Stimulated activated CD4-positive, alpha-beta T cell treated with anti-CD3 and anti-CD28 coated beads, Interleukin-12 subunit alpha, Interleukin-12 subunit beta, amount 100 ng/mL, for 48 hours (primary cell): Measurements from ENCODE around the gene BBLN.
"Not testable (repeated sequence)": the region's sequence is repeated elsewhere in the genome, so short reads cannot be mapped to it uniquely, and the experiment has no call there.

Experiments used
- DNase-seq, 3 donors: peaks; one replicate each; pipeline ENCODE4 v3.0.0-alpha.2; 2020; ENCODE audit warnings: low read depth in 2 of 3, low spot score in 1 of 3

The BBLN gene

GRCh38 chr9:128162215-128163026 lies 2.4 kb downstream of the BBLN start:
- no peak for DNase-seq

GRCh38 chr9:128163027-128163515 lies 3.0 kb downstream of the BBLN start:
- DNase-seq, result no peak

GRCh38 chr9:128163523-128164306 lies 3.6 kb downstream of the BBLN start:
- no peak for DNase-seq

- DNase-seq, result no peak
Measured at GRCh38 chr9:128164307-128164885, 4.3 kb downstream of the BBLN start.

- no peak for DNase-seq
Measured at GRCh38 chr9:128166169-128166568, 6.1 kb downstream of the BBLN start.

DNA sequence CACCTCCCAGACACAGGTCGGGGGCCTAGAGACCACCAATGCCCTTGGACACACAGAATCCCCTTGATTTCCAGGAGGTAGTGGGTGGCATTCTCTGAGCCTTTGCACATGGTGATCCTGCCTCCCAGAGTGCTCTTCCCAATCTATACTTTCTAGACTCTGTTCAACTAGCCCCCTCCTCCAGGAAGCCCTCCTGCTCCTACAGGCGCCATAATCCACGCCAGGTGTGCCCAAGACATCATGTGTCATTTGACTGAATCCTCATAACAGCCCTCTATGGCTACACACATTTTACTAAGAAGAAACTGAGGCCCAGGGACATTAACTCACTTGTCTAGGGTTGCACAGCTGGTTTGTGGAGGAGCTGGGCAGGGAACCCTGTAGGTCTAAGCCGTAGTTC lies 7.1 kb downstream of the BBLN start:
- no peak for DNase-seq

DNA sequence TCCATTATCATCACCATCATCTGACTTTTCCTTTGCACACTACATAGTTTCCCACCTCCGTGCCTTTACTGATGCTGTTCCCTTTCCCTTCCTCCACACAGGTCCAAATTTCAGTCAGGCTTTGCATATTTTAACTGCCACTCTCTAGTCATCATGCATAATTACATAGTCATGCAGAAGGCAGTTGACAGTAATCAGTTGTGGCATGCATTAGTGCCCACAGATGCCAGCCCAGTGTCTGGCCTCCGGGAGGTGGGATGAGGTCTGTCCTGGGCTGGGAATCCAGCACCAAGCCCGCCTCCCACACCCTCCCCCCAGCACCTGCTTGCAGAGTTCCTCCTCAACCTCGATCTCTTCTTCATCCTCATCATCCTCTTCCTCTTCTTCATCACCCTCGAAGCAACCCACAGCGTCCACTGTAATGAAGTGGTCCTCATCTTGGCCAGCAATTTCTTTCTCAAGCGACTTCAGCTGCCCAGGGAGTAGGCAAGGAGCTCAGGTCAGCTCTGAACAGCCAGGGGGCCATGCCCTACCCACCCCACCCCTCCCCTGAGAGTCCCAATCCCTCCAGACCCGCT lies 8.8 kb downstream of the BBLN start:
- no peak for DNase-seq

GRCh38 chr9:128169492-128169891 lies 9.4 kb downstream of the BBLN start:
- no peak for DNase-seq

DNA sequence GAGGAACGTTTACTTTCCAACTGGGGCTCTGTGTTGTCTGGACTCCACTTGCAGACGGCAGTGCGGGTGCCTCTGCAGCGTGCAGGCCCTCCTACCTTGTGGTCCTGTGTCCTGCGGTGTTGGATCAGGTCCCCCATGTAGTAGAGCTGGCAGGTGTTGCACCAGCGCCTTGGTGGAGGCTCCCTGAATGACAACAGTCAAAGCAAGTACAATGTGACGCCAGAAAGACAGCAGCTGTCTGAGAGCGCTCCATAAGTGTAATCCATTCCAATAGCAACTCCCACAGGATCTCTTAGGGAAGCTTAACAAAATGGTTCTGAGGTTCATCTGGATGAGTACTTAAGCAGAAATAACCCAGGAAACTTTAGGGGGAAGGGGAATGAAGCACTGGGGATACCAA lies 9.9 kb downstream of the BBLN start:
- DNase-seq, result no peak

GRCh38 chr9:128174062-128174461 lies 14.0 kb downstream of the BBLN start:
- no peak for DNase-seq

GRCh38 chr9:128175102-128175563 lies 15.1 kb downstream of the BBLN start:
- no peak for DNase-seq

DNA sequence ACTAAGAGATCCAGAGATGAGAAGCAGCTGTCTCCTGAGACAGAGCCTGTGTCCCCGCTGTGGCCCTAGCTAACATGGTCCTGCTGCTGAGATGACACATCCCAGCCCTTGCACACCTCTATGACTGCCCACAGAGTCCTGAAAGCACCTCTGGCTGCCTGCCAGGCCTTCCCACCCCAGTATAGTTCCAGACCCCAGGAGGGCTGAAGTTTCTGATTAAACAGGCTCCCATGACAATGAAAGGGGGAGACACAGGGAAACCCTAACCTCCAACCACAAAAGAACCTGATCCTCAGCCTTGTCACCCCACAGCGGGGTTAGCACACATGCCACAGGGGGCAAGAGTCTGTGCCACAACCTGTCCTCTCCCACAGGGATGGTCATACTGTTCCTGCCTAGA lies 15.7 kb downstream of the BBLN start:
- no peak for DNase-seq

DNA sequence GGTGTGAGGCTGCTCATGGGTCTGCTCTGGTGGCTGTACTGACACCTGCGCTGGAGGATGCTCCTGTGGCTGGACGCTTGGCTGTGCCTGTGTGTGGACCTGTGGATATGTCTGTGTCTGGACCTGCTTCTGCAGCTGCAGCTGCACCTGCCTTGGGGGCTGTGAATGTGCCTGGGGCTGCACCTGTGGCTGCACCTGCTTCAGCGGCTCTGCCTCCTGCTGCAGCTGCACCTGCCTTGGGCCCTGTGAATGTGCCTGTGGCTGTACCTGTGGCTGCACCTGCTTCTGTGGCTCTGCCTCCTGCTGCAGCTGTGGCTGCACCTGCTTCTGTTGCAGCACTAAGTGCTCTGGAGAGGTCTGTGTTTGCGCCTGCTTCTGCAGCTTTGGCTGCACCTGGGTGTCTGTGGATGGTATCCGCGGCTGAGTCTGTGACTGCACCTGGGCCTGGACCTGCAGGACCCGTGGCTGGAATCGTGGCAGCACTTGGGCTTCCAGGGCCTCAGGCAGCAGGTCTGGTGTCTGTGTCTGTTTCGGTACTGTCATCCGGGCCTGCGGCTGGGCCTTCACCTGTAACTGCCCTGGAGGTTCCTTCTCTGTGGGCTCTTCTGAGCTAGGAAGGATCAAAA lies 18.9 kb downstream of the BBLN start:
- no peak for DNase-seq

DNA sequence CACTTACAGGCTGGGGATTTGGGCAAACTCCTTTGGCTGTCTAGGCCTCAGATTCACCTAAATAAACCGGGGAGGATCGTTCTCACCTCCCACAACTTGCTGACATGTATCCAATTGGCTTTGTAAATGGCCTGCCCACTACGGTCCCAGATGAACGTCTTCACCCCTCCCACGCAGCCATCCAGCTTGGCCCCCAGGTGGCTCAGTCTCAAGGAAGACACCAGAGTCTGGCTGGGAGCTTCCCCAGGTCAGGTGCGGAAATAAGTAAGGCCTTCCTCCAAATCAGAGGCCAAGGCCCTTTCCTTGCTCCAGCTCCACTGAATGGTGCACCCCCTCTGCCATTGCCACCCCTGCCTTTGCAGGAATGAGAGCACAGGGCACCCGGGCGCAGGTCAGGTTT lies 19.9 kb downstream of the BBLN start:
- no peak for DNase-seq

DNA sequence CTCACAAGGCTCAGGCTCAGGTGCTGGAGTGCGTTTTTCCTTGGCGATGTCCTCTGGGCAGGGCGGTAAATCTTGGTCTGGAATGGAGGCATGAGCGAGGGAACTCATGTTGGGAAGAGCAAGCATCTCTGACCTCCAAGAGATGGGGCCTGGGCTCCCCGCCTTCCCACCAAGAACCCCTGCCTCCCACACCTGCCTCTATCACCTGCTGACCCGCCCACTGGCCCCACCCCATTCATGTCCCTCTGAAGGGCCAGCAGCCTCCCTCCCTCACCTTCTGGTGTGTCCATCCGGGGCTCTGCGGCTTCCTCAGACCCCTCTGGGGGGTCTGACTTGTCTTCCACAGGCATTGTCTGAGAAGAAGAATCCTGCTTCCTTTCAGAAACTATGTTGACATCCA lies 20.4 kb downstream of the BBLN start:
- DNase-seq, result no peak

DNA sequence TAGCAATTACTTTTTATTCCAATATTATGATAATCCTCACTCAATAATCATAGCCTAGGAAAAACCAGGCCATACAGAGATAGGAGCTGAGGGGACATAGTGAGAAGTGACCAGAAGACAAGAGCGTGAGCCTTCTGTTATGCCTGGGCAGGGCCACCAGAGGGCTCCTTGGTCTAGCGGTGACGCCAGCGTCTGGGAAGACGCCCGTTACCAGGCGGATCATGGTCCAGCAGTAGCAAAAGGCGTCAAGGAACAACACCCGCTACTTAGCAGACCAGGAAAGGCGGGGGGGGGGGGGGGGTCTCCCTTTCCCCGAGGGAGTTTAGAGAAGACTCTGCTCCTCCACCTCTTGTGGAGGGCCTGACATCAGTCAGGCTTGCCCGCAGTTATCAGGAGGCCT lies 21.4 kb downstream of the BBLN start:
- DNase-seq, result not testable (repeated sequence)

DNA sequence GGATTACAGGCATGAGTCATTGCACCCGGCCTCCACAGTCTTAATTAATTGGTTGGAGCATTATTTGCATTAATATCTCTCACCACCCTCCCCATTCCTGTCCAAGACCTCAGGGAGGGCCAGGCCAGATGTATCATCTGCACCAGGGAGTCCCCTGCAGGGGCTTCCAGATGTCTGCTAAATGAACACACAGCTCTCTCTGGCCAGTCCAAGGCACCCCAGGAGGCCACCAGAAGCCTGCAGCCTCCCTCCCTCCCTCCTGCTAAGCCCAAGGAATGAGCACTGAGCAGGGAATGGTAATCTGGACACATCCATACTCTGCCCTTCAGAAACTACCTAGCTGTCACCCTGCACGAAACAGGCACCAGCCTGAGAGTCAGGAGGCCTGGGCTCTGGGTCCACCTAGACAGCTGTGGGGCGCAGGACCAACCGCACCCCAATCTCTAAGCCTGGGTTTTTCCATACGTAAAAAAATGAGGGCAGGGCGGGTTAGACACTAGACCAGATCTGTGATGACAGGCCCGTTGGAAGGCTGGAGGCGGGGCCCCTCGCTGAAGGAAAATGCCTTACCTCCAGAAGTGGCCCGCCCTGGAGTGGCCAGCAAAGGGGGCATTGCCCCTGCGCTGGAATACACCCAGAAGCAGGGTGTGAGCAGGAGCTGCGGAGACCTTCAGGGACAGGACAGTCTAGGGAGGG lies 23.0 kb downstream of the BBLN start:
- no peak for DNase-seq

DNA sequence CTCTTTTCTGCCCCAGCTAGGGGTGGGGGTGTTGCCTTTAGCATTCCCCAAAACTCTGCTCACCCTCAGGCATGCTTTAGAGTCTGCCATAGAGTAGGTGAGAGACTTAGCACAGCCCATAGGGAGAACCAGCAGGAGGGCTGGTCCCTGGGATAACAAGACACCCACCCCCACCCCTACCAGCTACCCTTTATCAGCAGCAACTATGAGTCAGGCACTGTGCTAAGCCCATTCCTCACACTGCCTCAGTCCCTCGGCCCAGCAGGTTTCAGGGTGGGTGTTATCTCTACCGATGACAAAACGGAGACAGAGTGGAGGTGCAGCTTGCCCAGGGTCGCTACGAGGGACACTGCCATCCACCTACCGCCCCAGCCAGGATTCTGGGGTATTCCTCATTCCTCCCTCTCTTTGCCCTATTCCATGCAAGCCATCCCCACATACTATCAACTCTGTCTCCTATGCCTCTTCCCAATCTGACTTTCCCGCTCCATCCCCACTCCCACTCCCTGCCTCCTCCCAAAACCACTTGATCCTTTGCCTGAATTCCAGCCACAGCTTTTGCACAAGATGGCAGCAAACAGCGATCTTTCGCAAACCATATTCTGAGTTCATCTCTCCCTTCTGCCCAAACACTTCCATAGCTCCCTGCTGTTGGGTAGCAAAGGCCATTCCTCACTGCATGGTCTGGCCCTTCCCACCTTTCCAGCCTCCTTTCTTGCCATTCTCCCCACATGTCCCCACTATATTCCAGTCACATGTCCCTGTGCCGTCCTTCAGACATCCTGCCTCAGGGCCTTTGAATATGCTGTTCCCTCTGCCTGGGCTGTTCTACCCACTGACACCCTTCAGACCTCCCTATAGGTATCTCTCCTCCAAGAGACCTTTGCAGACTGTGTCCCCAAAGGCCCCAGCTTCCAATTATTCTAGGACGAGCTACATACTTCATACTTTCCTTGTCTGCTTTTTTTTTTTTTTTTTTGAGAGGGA lies 26.2 kb downstream of the BBLN start:
- no peak for DNase-seq

- no peak for DNase-seq
Measured at GRCh38 chr9:128187361-128187760, 27.3 kb downstream of the BBLN start.
